Activated T-cell treated with anti-CD3 and anti-CD28 coated beads, Interleukin-2, amount 50 U/mL, for 48 hours (primary cell): ENCODE results near the gene TOX2.
A peak's percentile ranks its signal among the peaks of the same experiment; 100 is the strongest.

Source experiments
- DNase-seq, 2 experiments: peaks; one replicate each; pipeline ENCODE4 v3.0.0-alpha.2; 2020

TOX2 gene

GRCh38 chr20:43941476-43942200 is 27.0 kb downstream of the TOX2 start:
- DNase-seq, result no peak

- DNase-seq, result no peak
These were observed 27.5 kb downstream of the TOX2 start for GRCh38 chr20:43942201-43942590.

- no peak for DNase-seq
These were observed 28.1 kb downstream of the TOX2 start for GRCh38 chr20:43942667-43943285.

- DNase-seq, result no peak
These were observed 29.1 kb downstream of the TOX2 start for GRCh38 chr20:43943725-43944124.

- DNase-seq, result no peak
These were observed 30.1 kb downstream of the TOX2 start for GRCh38 chr20:43944653-43945235.

GRCh38 chr20:43945391-43946205 is 30.9 kb downstream of the TOX2 start:
- DNase-seq, result no peak

GRCh38 chr20:43946206-43946491 is 31.5 kb downstream of the TOX2 start:
- DNase-seq, result no peak

- no peak for DNase-seq
These were observed 32.1 kb downstream of the TOX2 start for GRCh38 chr20:43946659-43947315.

- DNase-seq, result no peak
These were observed 32.7 kb downstream of the TOX2 start for GRCh38 chr20:43947316-43947710.

- DNase-seq, result no peak
These were observed 33.8 kb downstream of the TOX2 start for GRCh38 chr20:43948455-43948854.

- no peak for DNase-seq
These were observed 34.6 kb downstream of the TOX2 start for GRCh38 chr20:43949248-43949647.

- DNase-seq, result peak; percentile 73 to 81
These were observed 35.3 kb downstream of the TOX2 start for GRCh38 chr20:43949741-43950618.

GRCh38 chr20:43953919-43954592 is 39.4 kb downstream of the TOX2 start:
- DNase-seq, result no peak

- no peak for DNase-seq
These were observed 40.0 kb downstream of the TOX2 start for GRCh38 chr20:43954704-43955061.

GRCh38 chr20:43955062-43955749 is 40.6 kb downstream of the TOX2 start:
- peak; percentile 65 to 73 for DNase-seq

GRCh38 chr20:43955750-43956191 is 41.1 kb downstream of the TOX2 start:
- peak in 1 of 2 experiments; percentile 50 for DNase-seq

GRCh38 chr20:43957392-43957791 is 42.7 kb downstream of the TOX2 start:
- no peak for DNase-seq

- no peak for DNase-seq
These were observed 44.0 kb downstream of the TOX2 start for GRCh38 chr20:43958626-43959025.

GRCh38 chr20:43959079-43959919 is 44.6 kb downstream of the TOX2 start:
- DNase-seq, result no peak

- no peak for DNase-seq
These were observed 45.2 kb downstream of the TOX2 start for GRCh38 chr20:43959920-43960227.
